ENCODE results near the gene GTF2B. TPM values are rescaled to one million over a fixed set of nuclear protein-coding genes. Genes with fewer than 3 reads are reported as not detected.
"Not testable (repeated sequence)": the region's sequence is repeated elsewhere in the genome, so short reads cannot be mapped to it uniquely, and the experiment has no call there.

Gene GTF2B
- total and polyA plus RNA-seq, 9 donors: 23.2 to 38.7 (median 25.5) TPM

DNA sequence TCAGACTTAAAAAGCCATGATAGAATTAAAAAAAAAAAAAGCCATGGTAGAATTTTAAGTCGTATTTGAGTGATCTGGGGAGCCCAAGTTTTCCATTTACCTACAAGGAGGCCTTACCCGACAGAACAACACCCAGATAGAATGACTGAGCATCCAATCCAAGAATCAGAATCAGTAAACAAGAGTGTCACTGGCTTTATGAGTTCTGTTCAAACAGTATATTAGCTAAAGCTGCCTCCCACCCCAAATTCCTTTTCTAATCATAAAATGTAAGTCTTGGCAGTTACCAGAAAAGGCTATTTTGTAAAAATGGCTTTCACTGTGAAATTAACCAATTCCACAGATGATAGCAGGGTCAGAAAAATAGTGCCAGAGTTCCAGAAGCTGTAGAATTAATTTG lies 1.2 kb downstream of the GTF2B start:
- no peak overlapping the region for H3K27ac ChIP-seq
- H3K4me3 ChIP-seq: peak overlapping the region; percentile 70
- intact Hi-C loops (cut with DNase I): no loop called here
- no peaks in the 10 kb centered on the region for H3K36me3 ChIP-seq
- TF ChIP-seq, protein P1, sequence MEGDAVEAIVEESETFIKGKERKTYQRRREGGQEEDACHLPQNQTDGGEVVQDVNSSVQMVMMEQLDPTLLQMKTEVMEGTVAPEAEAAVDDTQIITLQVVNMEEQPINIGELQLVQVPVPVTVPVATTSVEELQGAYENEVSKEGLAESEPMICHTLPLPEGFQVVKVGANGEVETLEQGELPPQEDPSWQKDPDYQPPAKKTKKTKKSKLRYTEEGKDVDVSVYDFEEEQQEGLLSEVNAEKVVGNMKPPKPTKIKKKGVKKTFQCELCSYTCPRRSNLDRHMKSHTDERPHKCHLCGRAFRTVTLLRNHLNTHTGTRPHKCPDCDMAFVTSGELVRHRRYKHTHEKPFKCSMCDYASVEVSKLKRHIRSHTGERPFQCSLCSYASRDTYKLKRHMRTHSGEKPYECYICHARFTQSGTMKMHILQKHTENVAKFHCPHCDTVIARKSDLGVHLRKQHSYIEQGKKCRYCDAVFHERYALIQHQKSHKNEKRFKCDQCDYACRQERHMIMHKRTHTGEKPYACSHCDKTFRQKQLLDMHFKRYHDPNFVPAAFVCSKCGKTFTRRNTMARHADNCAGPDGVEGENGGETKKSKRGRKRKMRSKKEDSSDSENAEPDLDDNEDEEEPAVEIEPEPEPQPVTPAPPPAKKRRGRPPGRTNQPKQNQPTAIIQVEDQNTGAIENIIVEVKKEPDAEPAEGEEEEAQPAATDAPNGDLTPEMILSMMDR (IDR thresholded peaks at IDR 0.05): no peak
- TF ChIP-seq EP300 (IDR thresholded peaks at IDR 0.05) (no peak), POLR2A (IDR thresholded peaks at IDR 0.05) (no peak)
- DNase-seq: no peak
- H3K27me3 ChIP-seq: no peaks in the 10 kb centered on the region
- 23 to 37% (median 26%) methylated on average over 2 of the region's 2 CpGs for WGBS, 3 donors
- H3K4me1 ChIP-seq (ENCODE audit: insufficient read depth): peaks cover 4% of the 10 kb centered on the region
- no peaks in the 10 kb centered on the region for H3K9me3 ChIP-seq

DNA sequence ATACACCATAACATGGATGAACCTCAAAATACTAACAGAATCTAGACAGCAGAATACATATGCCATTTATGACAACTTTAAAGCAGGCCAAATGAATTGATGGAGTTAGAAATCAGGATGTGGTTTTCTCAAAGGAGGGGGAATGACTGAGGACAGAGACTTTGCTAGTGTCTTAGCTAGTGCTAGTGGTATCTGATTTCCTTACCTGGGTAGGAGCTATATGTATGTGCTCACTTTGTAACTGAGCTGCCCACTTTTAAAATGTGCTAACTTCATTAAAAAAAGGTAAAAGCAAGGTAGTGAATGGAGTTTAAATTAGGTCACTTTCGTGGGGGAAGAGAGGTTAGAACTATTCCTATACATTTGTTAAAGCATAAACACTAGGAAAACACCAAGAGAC lies 2.6 kb downstream of the GTF2B start:
- no peak overlapping the region for H3K4me3 ChIP-seq
- 64 to 84% (median 82%) methylated on average over 1 of the region's 1 CpG for WGBS, 3 donors
- intact Hi-C loops (cut with DNase I): no loop called here
- no peak for DNase-seq
- TF ChIP-seq POLR2A (IDR thresholded peaks at IDR 0.05): no peak
- TF ChIP-seq EP300 (IDR thresholded peaks at IDR 0.05): no peak
- TF ChIP-seq, protein P1 (IDR thresholded peaks at IDR 0.05): no peak
- H3K4me1 ChIP-seq (ENCODE audit: insufficient read depth): peaks cover 4% of the 10 kb centered on the region
- H3K27me3 ChIP-seq: no peaks in the 10 kb centered on the region
- H3K9me3 ChIP-seq: no peaks in the 10 kb centered on the region
- H3K27ac ChIP-seq: no peak overlapping the region
- no peaks in the 10 kb centered on the region for H3K36me3 ChIP-seq

DNA sequence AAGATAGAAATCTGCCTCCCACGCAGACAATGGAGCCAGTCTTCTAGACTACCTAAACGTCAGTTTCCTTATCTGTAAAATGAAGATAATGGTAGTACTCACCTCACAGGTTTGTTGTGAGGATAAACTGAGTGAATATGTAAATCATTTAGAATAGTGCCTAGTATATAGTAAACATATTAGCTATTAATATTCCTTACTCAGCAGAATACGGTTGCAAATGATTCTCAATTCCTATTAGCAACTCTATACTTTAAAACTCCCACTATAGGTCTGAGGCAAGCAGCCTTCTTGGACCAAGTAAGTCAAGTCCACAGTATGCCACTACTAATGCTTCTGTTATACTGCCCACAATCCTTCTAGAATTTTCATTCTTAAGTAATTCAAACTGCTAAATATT lies 5.4 kb downstream of the GTF2B start:
- WGBS, 3 donors: 72 to 76% (median 74%) methylated on average over 3 of the region's 3 CpGs

DNA sequence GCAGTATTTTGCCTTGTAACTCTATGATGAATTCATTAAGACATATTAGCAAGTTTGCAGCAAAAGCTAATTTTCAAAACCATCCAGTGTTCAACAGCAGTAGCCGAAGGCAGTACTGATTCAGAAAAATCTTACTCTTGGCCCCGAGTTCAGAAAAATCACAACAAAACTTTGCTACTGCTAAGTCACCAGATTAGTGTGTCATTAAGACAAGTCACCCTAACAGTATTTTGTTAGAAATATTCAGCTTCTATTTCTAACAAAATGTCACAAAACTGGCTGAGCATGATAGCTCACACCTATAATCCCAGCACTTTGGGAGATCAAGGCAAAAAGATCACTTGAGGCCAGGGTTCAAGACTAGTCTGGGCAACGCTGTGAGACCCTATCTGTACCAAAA lies 8.2 kb downstream of the GTF2B start:
- Histone ChIP-seq H3K27me3 (no peaks in the 10 kb centered on the region), H3K9me3 (no peaks in the 10 kb centered on the region), H3K36me3 (no peaks in the 10 kb centered on the region), H3K4me1 (ENCODE audit: insufficient read depth) (no peaks in the 10 kb centered on the region), H3K4me3 (no peak overlapping the region), H3K27ac (no peak overlapping the region)
- no peak for DNase-seq
- TF ChIP-seq, protein P1 (IDR thresholded peaks at IDR 0.05): no peak
- TF ChIP-seq EP300 (IDR thresholded peaks at IDR 0.05) (no peak), POLR2A (IDR thresholded peaks at IDR 0.05) (no peak)
- intact Hi-C loops (cut with DNase I): loop anchor here in 1 of 4 donors (5.0 kb wide), 1 partner anchor 1329 kb away; no protein-coding TSS in a partner anchor
- WGBS, 3 donors: 59 to 70% (median 61%) methylated on average over 3 of the region's 3 CpGs

More for the DNA sequence above, 5.4 kb downstream of the GTF2B start:
- no peak for DNase-seq
- TF ChIP-seq EP300 (IDR thresholded peaks at IDR 0.05): no peak
- intact Hi-C loops (cut with DNase I): no loop called here
- no peaks in the 10 kb centered on the region for H3K36me3 ChIP-seq
- H3K4me3 ChIP-seq: no peak overlapping the region
- H3K27ac ChIP-seq: no peak overlapping the region
- no peaks in the 10 kb centered on the region for H3K9me3 ChIP-seq
- H3K27me3 ChIP-seq: no peaks in the 10 kb centered on the region
- peaks cover 4% of the 10 kb centered on the region for H3K4me1 ChIP-seq (ENCODE audit: insufficient read depth)

DNA sequence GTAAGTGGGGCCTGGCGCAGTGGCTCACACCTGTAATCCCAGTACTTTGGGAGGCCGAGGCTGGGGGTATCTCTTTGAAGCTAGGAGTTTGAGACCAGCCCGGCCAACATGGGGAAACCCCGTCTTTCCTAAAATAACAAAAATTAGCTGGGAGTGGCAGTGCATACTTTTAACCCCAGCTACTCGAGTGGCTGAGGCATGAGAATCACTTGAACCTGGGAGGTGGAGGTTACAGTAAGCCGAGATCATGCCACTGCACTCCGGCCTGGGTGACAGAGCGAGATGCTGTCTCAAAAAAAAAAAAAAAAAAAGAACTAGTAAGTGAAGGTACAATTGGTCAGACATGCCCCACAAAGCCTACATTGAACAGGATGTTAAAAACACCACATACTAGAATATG lies 10.7 kb downstream of the GTF2B start:
- H3K27ac ChIP-seq; H3K9me3 ChIP-seq; H3K36me3 ChIP-seq; DNase-seq; H3K27me3 ChIP-seq; H3K4me1 ChIP-seq (ENCODE audit: insufficient read depth); H3K4me3 ChIP-seq: not testable (repeated sequence)
- 76 to 81% (median 77%) methylated on average over 8 of the region's 8 CpGs for WGBS, 3 donors
- intact Hi-C loops (cut with DNase I): loop anchor here in 1 of 4 donors (5.0 kb wide), 1 partner anchor 1332 kb away; no protein-coding TSS in a partner anchor

Data from ovary (tissue), 9 donors.